B cell (primary cell): Measurements from ENCODE around the gene CMTM5. TPM values are rescaled to one million over a fixed set of nuclear protein-coding genes. Genes with fewer than 3 reads are reported as not detected.

ENCODE experiments used
- ATAC-seq: fragments of 200-7000 bp; cut with Tn5 transposase; one replicate; pipeline ENCODE4 v1.10.0; 2021; ENCODE audit warnings: low read depth, mild to moderate bottlenecking, moderate number of reproducible peaks, moderate library complexity
- CTCF ChIA-PET: fragments of 350-600 bp; sonication (Branson Sonifier 250); formaldehyde crosslinking; loops from one replicate; lab custom pipeline; 2021; ENCODE audit warnings: antibody characterized with exemption, inconsistent platforms; lab: Charles Lee
- POLR2A ChIA-PET: fragments of 350-600 bp; sonication (Branson Sonifier 250); formaldehyde crosslinking; loops from one replicate; lab custom pipeline; 2021; ENCODE audit warnings: antibody characterized with exemption; lab: Charles Lee
- DNase-seq: peaks from one replicate; pipeline ENCODE4 v3.0.0; 2013
- H2AFZ ChIP-seq: 2 replicates; pipeline ENCODE4 v1.6.1; 2012; ENCODE audit warnings: mild to moderate bottlenecking, low read depth, low read length; ENCODE audit not compliant: insufficient read depth, poor library complexity, severe bottlenecking
- H3K27ac ChIP-seq, 2 donors: 1 replicate in 1 of 2; 2 replicates in 1 of 2; pipeline ENCODE4 v1.5.1; 2012 to 2013; ENCODE audit warnings: low read length in 2 of 2, mild to moderate bottlenecking in 2 of 2, moderate library complexity in 1 of 2
- H3K27me3 ChIP-seq, 4 experiments: fragments of 200-600 bp in 1 of 4; sonication (generic) in 1 of 4; replicated peaks in 1 of 4; 1 replicate in 2 of 4; 2 replicates in 2 of 4; pipeline versions ENCODE4 v1.6.1 to v1.7.0; 2013 to 2016; ENCODE audit warnings: low read length in 3 of 4, mild to moderate bottlenecking in 2 of 4, mixed read lengths in 1 of 4, moderate library complexity in 1 of 4; ENCODE audit not compliant: insufficient read depth in 4 of 4, control insufficient read depth in 3 of 4; ENCODE audit errors: control extremely low read depth in 1 of 4
- H3K36me3 ChIP-seq, 2 experiments: replicated peaks in 1 of 2; 1 replicate in 1 of 2; 2 replicates in 1 of 2; pipeline versions ENCODE4 v1.6.1 to v1.7.1; 2013; ENCODE audit warnings: low read length in 1 of 2; ENCODE audit not compliant: insufficient read depth in 2 of 2, control insufficient read depth in 1 of 2; ENCODE audit errors: control extremely low read depth in 1 of 2, extremely low read depth in 1 of 2
- H3K4me1 ChIP-seq, 2 donors: fragments of 200-600 bp in 1 of 2; sonication (generic) in 1 of 2; 1 replicate in 1 of 2; 2 replicates in 1 of 2; pipeline versions ENCODE4 v1.5.1 to v1.6.1; 2013 to 2017; ENCODE audit warnings: low read length in 2 of 2; ENCODE audit not compliant: control insufficient read depth in 2 of 2, insufficient read depth in 2 of 2
- H3K4me2 ChIP-seq: replicated peaks from 2 replicates; pipeline ENCODE3; 2012; ENCODE audit warnings: mild to moderate bottlenecking, low read depth, low read length; ENCODE audit not compliant: poor library complexity, severe bottlenecking
- H3K4me3 ChIP-seq, 5 experiments: fragments of 200-600 bp in 1 of 5; sonication (generic) in 1 of 5; 1 replicate in 3 of 5; 2 replicates in 2 of 5; pipeline versions ENCODE4 v1.5.1 to v1.7.0; 2011 to 2016; ENCODE audit warnings: low read length in 4 of 5, mild to moderate bottlenecking in 4 of 5, low read depth in 2 of 5, control low read depth in 1 of 5, moderate library complexity in 1 of 5; ENCODE audit not compliant: insufficient read depth in 1 of 5; ENCODE audit errors: control extremely low read depth in 1 of 5, extremely low read depth in 1 of 5
- H3K79me2 ChIP-seq: fragments of 200-600 bp; sonication (generic); one replicate; pipeline ENCODE4 v1.6.0; 2016; ENCODE audit warnings: low read length; ENCODE audit not compliant: control insufficient read depth, insufficient read depth
- H3K9ac ChIP-seq: fragments of 200-600 bp; sonication (generic); 2 replicates; pipeline ENCODE4 v1.6.1; 2017; ENCODE audit warnings: mild to moderate bottlenecking, low read length, moderate library complexity
- H3K9me3 ChIP-seq, 3 donors: one replicate each; pipeline versions ENCODE4 v1.6.1 to v1.7.1; 2013; ENCODE audit warnings: low read length in 2 of 3; ENCODE audit not compliant: control insufficient read depth in 2 of 3, insufficient read depth in 1 of 3; ENCODE audit errors: control extremely low read depth in 1 of 3
- H4K20me1 ChIP-seq: 2 replicates; pipeline ENCODE4 v1.6.0; 2012; ENCODE audit warnings: mild to moderate bottlenecking, low read length; ENCODE audit not compliant: insufficient read depth, control insufficient read depth, poor library complexity, severe bottlenecking
- H3K27ac Mint-ChIP-seq: one replicate; pipeline ENCODE4 v1.8.0; 2021; ENCODE audit warnings: mixed read lengths
- H3K27me3 Mint-ChIP-seq: one replicate; pipeline ENCODE4 v1.8.0; 2021; ENCODE audit warnings: mixed read lengths
- H3K4me1 Mint-ChIP-seq: one replicate; pipeline ENCODE4 v1.8.0; 2021; ENCODE audit warnings: mixed read lengths
- H3K4me3 Mint-ChIP-seq: one replicate; pipeline ENCODE4 v1.8.0; 2021; ENCODE audit warnings: mixed read lengths
- H3K9me3 Mint-ChIP-seq: one replicate; pipeline ENCODE4 v1.8.0; 2022; ENCODE audit warnings: mixed read lengths; ENCODE audit not compliant: insufficient read depth
- EZH2 ChIP-seq: IDR thresholded peaks from 2 replicates; pipeline ENCODE4 v1.6.1; 2012; ENCODE audit warnings: borderline replicate concordance, low read depth, mild to moderate bottlenecking, moderate library complexity, low read length; ENCODE audit not compliant: insufficient read depth, poor library complexity, severe bottlenecking
- WGBS: methylation state at CpG from one replicate; pipeline ENCODE4 v1.1.5; 2013; ENCODE audit warnings: missing lambda C conversion rate; ENCODE audit not compliant: insufficient coverage; 5-methylcytosine and 5-hydroxymethylcytosine counted together
- intact Hi-C: fragments of 100-400 bp; cut with micrococcal nuclease; formaldehyde crosslinking; loops from one replicate; pipeline ENCODE4 v1.10.0; 2022
- polyA plus RNA-seq: library from polyadenylated mRNA; depleted of rRNA; stranded (reverse); fragments of >200 nt; gene quantifications from 2 replicates; pipeline ENCODE4 v1.2.3, GENCODE V29; 2012
- total RNA-seq, 2 donors: library from RNA; stranded (reverse); fragments of 120-200 nt in 1 of 2; gene quantifications; 1 replicate in 1 of 2; 2 replicates in 1 of 2; pipeline versions ENCODE4 v1.2.3 to v1.2.4, GENCODE V29; 2013 to 2022
- TF ChIP-seq, protein P1 (sequence below): fragments of 200-600 bp; IDR thresholded peaks from one replicate; pipeline ENCODE4 v1.8.0; 2022; ENCODE audit warnings: antibody characterized with exemption, mild to moderate bottlenecking

Gene CMTM5
- total and polyA plus RNA-seq, 2 donors (not counting 1 experiment from before 2014, with no cell fraction given), result 0.18 TPM; not detected in 1

DNA sequence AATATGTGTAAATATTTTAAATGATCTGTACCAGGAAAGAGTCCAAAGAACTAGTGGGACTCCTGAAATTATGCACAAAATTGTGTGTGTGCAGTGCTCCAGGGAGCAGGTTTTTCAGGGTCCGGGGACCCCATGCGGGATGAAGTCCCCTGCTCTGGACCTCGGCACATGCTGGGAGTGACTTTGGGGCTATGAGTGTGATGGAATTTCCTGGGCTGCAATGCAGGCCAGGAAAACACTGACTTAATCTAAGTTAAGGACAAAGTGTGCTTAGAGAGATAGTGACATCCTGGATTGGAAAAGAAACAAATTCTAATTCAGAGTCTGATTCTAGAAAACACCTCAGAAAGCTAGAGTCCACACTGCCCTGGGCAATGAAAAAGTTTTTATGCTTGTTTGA, 37.4 kb downstream of the CMTM5 start:
- no peaks in the 10 kb centered on the region for H4K20me1 ChIP-seq
- no peak overlapping the region for H3K9ac ChIP-seq
- POLR2A ChIA-PET, result no interaction called here
- Mint-ChIP-seq H3K27ac (no peak overlapping the region), H3K4me3 (no peak overlapping the region), H3K9me3 (no peaks in the 10 kb centered on the region), H3K27me3 (peaks cover 58% of the 10 kb centered on the region), H3K4me1 (no peaks in the 10 kb centered on the region)
- no peak overlapping the region for H2AFZ ChIP-seq
- intact Hi-C loops, result no loop called here
- ATAC-seq (no peak), DNase-seq (no peak)
- no peak overlapping the region for H3K27ac ChIP-seq
- H3K27me3 ChIP-seq, result peaks cover 0 to 7% (median 3%) of the 10 kb centered on the region in 4 experiments
- TF ChIP-seq, protein P1, sequence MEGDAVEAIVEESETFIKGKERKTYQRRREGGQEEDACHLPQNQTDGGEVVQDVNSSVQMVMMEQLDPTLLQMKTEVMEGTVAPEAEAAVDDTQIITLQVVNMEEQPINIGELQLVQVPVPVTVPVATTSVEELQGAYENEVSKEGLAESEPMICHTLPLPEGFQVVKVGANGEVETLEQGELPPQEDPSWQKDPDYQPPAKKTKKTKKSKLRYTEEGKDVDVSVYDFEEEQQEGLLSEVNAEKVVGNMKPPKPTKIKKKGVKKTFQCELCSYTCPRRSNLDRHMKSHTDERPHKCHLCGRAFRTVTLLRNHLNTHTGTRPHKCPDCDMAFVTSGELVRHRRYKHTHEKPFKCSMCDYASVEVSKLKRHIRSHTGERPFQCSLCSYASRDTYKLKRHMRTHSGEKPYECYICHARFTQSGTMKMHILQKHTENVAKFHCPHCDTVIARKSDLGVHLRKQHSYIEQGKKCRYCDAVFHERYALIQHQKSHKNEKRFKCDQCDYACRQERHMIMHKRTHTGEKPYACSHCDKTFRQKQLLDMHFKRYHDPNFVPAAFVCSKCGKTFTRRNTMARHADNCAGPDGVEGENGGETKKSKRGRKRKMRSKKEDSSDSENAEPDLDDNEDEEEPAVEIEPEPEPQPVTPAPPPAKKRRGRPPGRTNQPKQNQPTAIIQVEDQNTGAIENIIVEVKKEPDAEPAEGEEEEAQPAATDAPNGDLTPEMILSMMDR, result no peak
- no peak for TF ChIP-seq EZH2
- H3K9me3 ChIP-seq, result no peaks in the 10 kb centered on the region
- no peaks in the 10 kb centered on the region for H3K4me1 ChIP-seq
- H3K36me3 ChIP-seq, result no peaks in the 10 kb centered on the region
- H3K4me2 ChIP-seq, result no peak overlapping the region
- H3K79me2 ChIP-seq, result no peaks in the 10 kb centered on the region
- no peak overlapping the region for H3K4me3 ChIP-seq
- WGBS, result 80% methylated on average over 3 of the region's 3 CpGs
- CTCF ChIA-PET, result no interaction called here

DNA sequence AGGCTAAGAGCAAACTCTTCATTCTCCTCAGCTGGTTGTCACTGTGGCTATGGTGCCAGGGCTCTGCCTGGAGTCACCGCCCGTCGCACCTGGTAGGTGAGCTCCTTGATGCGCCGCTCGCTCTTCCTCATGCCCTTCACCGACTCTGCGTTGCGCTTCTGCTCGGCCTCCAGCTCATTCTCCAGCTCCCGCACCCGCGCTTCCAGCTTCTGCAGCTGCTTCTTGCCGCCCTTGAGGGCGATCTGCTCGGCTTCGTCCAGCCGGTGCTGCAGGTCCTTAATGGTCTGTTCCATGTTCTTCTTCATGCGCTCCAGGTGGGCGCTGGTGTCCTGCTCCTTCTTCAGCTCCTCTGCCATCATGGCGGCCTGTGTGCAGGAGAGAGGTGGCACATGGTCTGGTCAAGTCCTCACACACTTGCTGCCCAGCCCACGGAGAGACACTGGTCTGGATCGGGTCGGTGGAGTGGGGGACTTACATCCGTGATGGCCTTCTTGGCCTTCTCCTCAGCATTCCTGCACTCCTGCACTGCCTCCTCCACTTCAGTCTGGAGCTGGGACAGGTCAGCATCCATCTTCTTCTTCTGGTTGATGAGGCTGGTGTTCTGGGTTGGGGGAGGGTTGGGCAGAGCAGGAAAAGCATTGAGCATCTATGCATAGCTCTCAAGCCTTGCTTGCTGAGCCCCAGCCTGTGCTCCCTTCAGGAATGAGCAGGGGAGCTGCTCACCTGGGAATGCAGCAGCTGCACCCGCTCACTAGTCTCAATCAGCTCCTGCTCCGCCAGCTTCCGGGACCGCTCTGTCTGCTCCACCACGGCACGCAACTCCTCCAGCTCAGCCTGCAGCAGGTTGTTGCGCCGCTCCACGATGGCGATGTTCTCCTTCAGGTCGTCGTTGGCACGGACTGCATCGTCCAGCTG, 38.3 kb downstream of the CMTM5 start:
- no peaks in the 10 kb centered on the region for H3K9me3 Mint-ChIP-seq
- Histone ChIP-seq H2AFZ (no peak overlapping the region), H3K9ac (no peak overlapping the region), H3K27ac (no peak overlapping the region), H3K27me3 (peaks cover 0 to 7% (median 2%) of the 10 kb centered on the region in 4 experiments), H3K9me3 (no peaks in the 10 kb centered on the region), H3K79me2 (no peaks in the 10 kb centered on the region), H3K4me2 (no peak overlapping the region), H3K4me1 (no peaks in the 10 kb centered on the region), H3K4me3 (no peak overlapping the region), H4K20me1 (no peaks in the 10 kb centered on the region), H3K36me3 (no peaks in the 10 kb centered on the region)
- no peak overlapping the region for H3K27ac Mint-ChIP-seq
- ChIA-PET CTCF (no interaction called here), POLR2A (no interaction called here)
- no peak for DNase-seq
- H3K27me3 Mint-ChIP-seq, result peaks cover 58% of the 10 kb centered on the region
- WGBS, result 95% methylated on average over 38 of the region's 39 CpGs
- TF ChIP-seq, protein P1, result no peak
- H3K4me3 Mint-ChIP-seq, result no peak overlapping the region
- ATAC-seq, result no peak
- intact Hi-C loops, result no loop called here
- no peaks in the 10 kb centered on the region for H3K4me1 Mint-ChIP-seq
